ENCODE data around the gene PELI1. TPM values are rescaled to one million over a fixed set of nuclear protein-coding genes. Genes with fewer than 3 reads are reported as not detected.

PELI1 gene
- total RNA-seq, 1 experiment from 2014 or later: 61.0 TPM

GRCh38 chr2:64090264-64090663 lies 54.0 kb downstream of the PELI1 start:
- H4K5ac ChIP-seq (ENCODE audit: insufficient read length, low read depth, low read length): no peak overlapping the region
- H3K4me2 ChIP-seq (ENCODE audit: insufficient read depth, insufficient read length, low read length): no peak overlapping the region
- no peaks in the 10 kb centered on the region for H4K20me1 ChIP-seq (ENCODE audit: control insufficient read depth, insufficient read depth, insufficient read length)
- H3K9me3 ChIP-seq (ENCODE audit: control insufficient read depth, low read depth, low read length): no peaks in the 10 kb centered on the region
- H3K79me1 ChIP-seq (ENCODE audit: insufficient read depth, low read depth, low read length, poor library complexity, severe bottlenecking): no peaks in the 10 kb centered on the region
- no peak overlapping the region for H2BK120ac ChIP-seq (ENCODE audit: low read depth, low read length, poor library complexity, severe bottlenecking)
- no peak overlapping the region for H3K9ac ChIP-seq (ENCODE audit: extremely low read depth, insufficient read length, low read length)
- no peak overlapping the region for H3K23ac ChIP-seq (ENCODE audit: insufficient read length, low read depth, low read length)
- H3K4ac ChIP-seq (ENCODE audit: low read depth, low read length): no peak overlapping the region
- TF ChIP-seq CTCF (conservative IDR thresholded peaks at IDR 0.05): no peak
- no peaks in the 10 kb centered on the region for H3K79me2 ChIP-seq (ENCODE audit: insufficient read depth, low read length)
- peak overlapping the region in 1 of 3 experiments; percentile 69; a peak in 3 of 7 replicates for H3K27ac Mint-ChIP-seq
- no peak for DNase-seq
- no peak overlapping the region for H3T11ph ChIP-seq (ENCODE audit: low read length)
- H3K23me2 ChIP-seq (ENCODE audit: insufficient read length, low read depth, low read length, poor library complexity, severe bottlenecking): no peaks in the 10 kb centered on the region
- peaks cover 10% of the 10 kb centered on the region in 2 experiments for H3K4me1 Mint-ChIP-seq
- H2AFZ ChIP-seq (ENCODE audit: low read length): no peak overlapping the region
- H2AK5ac ChIP-seq (ENCODE audit: insufficient read length, low read length): no peak overlapping the region
- no peak overlapping the region for H3K56ac ChIP-seq (ENCODE audit: insufficient read length, low read depth, low read length)
- H3K27me3 Mint-ChIP-seq (ENCODE audit: low read depth): no peaks in the 10 kb centered on the region
- WGBS (ENCODE audit: extremely low coverage, insufficient read length, low lambda C conversion rate): no CpG with 5 or more reads among the region's 2 CpGs
- H3K9me3 Mint-ChIP-seq: no peaks in the 10 kb centered on the region
- H3K4me1 ChIP-seq (ENCODE audit: insufficient read depth, low read length): no peaks in the 10 kb centered on the region
- H2BK20ac ChIP-seq (ENCODE audit: low read depth, low read length, poor library complexity, severe bottlenecking): no peak overlapping the region
- H2BK12ac ChIP-seq (ENCODE audit: insufficient read length, low read depth, low read length): no peak overlapping the region
- no peak overlapping the region for H3K14ac ChIP-seq (ENCODE audit: insufficient read depth, low read length)
- no peak overlapping the region for H4K8ac ChIP-seq (replicated peaks; ENCODE audit: insufficient read length, low read depth, low read length)
- H2BK5ac ChIP-seq (ENCODE audit: insufficient read length, low read length): no peak overlapping the region
- no peak overlapping the region for H3K18ac ChIP-seq (ENCODE audit: insufficient read length, low read depth, low read length)
- no peak overlapping the region for H2BK15ac ChIP-seq (ENCODE audit: low read depth, low read length)
- H3K27ac ChIP-seq (ENCODE audit: insufficient read length, low read depth, low read length): no peak overlapping the region
- H4K91ac ChIP-seq (ENCODE audit: insufficient read length, low read depth, low read length): no peak overlapping the region
- no peaks in the 10 kb centered on the region for H3K27me3 ChIP-seq (ENCODE audit: insufficient read depth, low read length)
- peaks cover 16 to 29% (median 22%) of the 10 kb centered on the region in 3 experiments; a peak in 6 of 7 replicates for H3K36me3 Mint-ChIP-seq (ENCODE audit: insufficient read depth in 1 of 3, low read depth in 3 of 3)
- H3K4me3 Mint-ChIP-seq: no peak overlapping the region

All from H9 (cell line).